ENCODE measurements around the gene POC1B. TPM values are rescaled to one million over a fixed set of nuclear protein-coding genes. Genes with fewer than 3 reads are reported as not detected.

POC1B gene
- total RNA-seq, 1 donor from 2014 or later = 22.7 TPM

DNA sequence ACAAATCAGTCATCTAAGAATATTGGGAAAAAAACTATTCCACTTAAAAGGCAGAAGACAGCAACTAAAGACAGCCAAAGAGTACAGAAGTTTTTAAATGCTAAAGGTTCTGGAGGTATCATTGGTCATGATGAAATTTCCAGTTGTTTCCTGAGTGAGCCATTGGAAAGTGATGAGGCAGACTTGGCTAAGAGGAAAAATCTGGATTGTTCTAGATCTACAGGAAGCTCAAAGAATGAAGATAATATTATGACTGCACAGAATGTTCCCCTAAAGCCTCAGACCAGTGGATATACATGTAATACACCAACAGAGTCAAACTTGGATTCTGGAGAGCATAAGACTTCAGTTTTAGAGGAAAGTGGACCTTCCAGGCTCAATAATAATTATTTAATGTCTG, 24.1 kb downstream of the POC1B start:
- TF ChIP-seq, protein P1, sequence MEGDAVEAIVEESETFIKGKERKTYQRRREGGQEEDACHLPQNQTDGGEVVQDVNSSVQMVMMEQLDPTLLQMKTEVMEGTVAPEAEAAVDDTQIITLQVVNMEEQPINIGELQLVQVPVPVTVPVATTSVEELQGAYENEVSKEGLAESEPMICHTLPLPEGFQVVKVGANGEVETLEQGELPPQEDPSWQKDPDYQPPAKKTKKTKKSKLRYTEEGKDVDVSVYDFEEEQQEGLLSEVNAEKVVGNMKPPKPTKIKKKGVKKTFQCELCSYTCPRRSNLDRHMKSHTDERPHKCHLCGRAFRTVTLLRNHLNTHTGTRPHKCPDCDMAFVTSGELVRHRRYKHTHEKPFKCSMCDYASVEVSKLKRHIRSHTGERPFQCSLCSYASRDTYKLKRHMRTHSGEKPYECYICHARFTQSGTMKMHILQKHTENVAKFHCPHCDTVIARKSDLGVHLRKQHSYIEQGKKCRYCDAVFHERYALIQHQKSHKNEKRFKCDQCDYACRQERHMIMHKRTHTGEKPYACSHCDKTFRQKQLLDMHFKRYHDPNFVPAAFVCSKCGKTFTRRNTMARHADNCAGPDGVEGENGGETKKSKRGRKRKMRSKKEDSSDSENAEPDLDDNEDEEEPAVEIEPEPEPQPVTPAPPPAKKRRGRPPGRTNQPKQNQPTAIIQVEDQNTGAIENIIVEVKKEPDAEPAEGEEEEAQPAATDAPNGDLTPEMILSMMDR (IDR thresholded peaks at IDR 0.05; ENCODE audit: unreplicated experiment) = no peak
- peaks cover 4% of the 10 kb centered on the region for H3K36me3 Mint-ChIP-seq (ENCODE audit: low read depth, unreplicated experiment)
- no peaks in the 10 kb centered on the region for H3K9me3 Mint-ChIP-seq (ENCODE audit: unreplicated experiment)
- no peak overlapping the region for H3K4me3 Mint-ChIP-seq (ENCODE audit: unreplicated experiment)
- no peaks in the 10 kb centered on the region for H3K27me3 Mint-ChIP-seq (ENCODE audit: unreplicated experiment)
- peaks cover 7% of the 10 kb centered on the region for H3K4me1 Mint-ChIP-seq (ENCODE audit: unreplicated experiment)
- H3K27ac Mint-ChIP-seq (ENCODE audit: unreplicated experiment) = no peak overlapping the region
- DNase-seq (ENCODE audit: low spot score) = no peak

DNA sequence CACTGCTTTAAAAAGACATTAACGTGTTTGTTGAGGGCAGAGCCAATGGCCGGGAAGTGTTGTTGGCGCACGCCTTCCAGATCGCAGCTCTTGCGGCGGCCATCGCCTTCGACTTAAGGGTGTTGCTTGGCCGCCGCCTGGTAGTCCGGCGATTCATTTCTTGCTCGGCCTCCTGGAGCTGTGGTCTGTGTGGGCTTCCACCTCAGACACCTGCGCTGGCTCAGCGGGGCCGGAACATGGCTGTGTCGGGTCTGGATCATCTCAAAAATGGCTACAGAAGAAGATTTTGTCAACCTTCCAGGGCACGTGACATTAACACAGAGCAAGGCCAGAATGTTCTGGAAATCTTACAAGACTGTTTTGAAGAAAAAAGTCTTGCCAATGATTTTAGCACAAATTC, 26.0 kb downstream of the POC1B start:
- H3K4me3 Mint-ChIP-seq (ENCODE audit: unreplicated experiment) = peak overlapping the region; percentile 21
- no peak for DNase-seq (ENCODE audit: low spot score)
- peaks cover 11% of the 10 kb centered on the region for H3K36me3 Mint-ChIP-seq (ENCODE audit: low read depth, unreplicated experiment)
- H3K4me1 Mint-ChIP-seq (ENCODE audit: unreplicated experiment) = no peaks in the 10 kb centered on the region
- TF ChIP-seq, protein P1 (IDR thresholded peaks at IDR 0.05; ENCODE audit: unreplicated experiment) = no peak
- H3K27ac Mint-ChIP-seq (ENCODE audit: unreplicated experiment) = no peak overlapping the region
- H3K27me3 Mint-ChIP-seq (ENCODE audit: unreplicated experiment) = no peaks in the 10 kb centered on the region
- H3K9me3 Mint-ChIP-seq (ENCODE audit: unreplicated experiment) = no peaks in the 10 kb centered on the region

DNA sequence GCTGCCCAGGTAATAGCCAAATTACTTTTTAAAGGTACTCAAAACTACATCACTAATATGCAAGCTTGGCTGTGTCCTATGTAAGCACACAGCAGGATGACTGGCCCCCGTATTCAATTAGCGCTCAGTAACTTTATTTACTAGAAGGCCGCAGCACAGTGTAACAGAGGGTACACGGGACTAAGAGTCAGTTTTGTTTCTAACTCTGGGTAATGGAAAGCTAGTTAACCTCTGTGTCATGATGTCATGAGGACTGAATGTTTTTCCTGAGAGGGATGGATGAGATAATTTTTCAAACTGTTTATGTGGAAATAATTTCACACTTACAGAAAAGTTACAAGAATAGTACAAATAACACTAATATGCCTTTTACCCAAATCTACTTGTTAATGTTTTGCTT, 28.4 kb downstream of the POC1B start:
- H3K27me3 Mint-ChIP-seq (ENCODE audit: unreplicated experiment) = no peaks in the 10 kb centered on the region

DNA sequence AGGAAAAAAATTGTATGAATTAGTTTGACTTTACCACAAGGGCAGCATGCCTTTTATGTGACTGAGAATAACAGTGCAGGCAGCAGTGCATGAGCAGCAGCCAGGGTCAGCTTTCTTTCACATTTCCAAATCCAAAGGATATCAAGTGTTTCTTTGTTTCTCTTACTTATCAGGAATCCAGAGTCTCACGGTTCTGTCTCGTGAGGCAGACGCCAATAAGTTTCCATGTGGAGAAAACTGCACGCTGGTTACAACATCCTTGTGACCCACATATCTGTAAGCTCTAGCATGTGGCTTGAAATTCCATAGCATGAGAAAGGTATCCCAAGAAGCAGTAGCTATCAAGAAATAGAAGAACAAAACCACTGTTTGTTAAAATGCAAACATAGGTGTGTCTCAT, 28.8 kb downstream of the POC1B start:
- Mint-ChIP-seq H3K9me3 (ENCODE audit: unreplicated experiment) (no peaks in the 10 kb centered on the region), H3K4me3 (ENCODE audit: unreplicated experiment) (no peak overlapping the region), H3K4me1 (ENCODE audit: unreplicated experiment) (peaks cover 15% of the 10 kb centered on the region), H3K27ac (ENCODE audit: unreplicated experiment) (no peak overlapping the region), H3K27me3 (ENCODE audit: unreplicated experiment) (no peaks in the 10 kb centered on the region), H3K36me3 (ENCODE audit: low read depth, unreplicated experiment) (peaks cover 11% of the 10 kb centered on the region)
- TF ChIP-seq, protein P1 (IDR thresholded peaks at IDR 0.05; ENCODE audit: unreplicated experiment) = no peak
- no peak for DNase-seq (ENCODE audit: low spot score)

More for the DNA sequence above, 28.4 kb downstream of the POC1B start:
- no peak for DNase-seq (ENCODE audit: low spot score)
- Mint-ChIP-seq H3K9me3 (ENCODE audit: unreplicated experiment) (no peaks in the 10 kb centered on the region), H3K27ac (ENCODE audit: unreplicated experiment) (no peak overlapping the region), H3K4me1 (ENCODE audit: unreplicated experiment) (peaks cover 15% of the 10 kb centered on the region), H3K4me3 (ENCODE audit: unreplicated experiment) (no peak overlapping the region), H3K36me3 (ENCODE audit: low read depth, unreplicated experiment) (peaks cover 11% of the 10 kb centered on the region)
- TF ChIP-seq, protein P1 (IDR thresholded peaks at IDR 0.05; ENCODE audit: unreplicated experiment) = no peak

DNA sequence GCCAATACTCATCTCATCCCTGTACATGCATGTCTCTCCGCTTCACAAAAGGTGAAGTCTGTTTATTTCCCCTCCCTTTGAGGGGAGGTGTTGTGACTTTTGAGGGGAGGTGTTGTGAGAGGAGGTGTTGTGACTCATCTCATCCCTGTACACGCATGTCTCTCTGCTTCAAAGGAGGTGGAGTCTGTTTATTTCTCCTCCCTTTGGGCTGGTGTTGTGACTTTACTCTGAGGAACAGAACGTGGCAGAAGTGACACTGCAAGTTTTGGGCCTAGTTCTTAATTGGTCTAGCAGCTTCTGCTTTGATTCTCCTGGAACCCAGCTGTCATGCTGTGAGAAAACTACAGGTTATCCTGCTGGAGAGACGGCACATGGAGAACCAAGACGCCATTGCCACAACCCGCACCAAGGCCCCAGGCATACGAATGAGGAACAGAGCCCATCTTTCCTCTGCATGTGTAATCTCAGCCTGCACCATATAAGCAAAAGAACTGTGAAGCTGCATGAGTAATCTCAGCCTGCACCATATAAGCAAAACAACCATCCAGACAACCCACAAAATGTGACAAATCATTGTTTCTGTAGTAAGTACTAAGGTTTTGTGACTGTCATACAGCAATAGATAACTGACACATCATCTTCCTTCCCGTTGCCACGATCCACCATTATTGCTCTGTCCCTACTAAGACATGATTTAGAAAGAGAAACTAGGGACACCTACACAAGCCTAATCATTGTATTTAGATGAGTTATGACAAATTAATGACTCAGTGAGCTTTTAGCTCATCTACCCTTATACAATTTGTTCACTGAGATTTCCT, 31.2 kb downstream of the POC1B start:
- no peaks in the 10 kb centered on the region for H3K9me3 Mint-ChIP-seq (ENCODE audit: unreplicated experiment)
- H3K4me3 Mint-ChIP-seq (ENCODE audit: unreplicated experiment) = no peak overlapping the region
- H3K27ac Mint-ChIP-seq (ENCODE audit: unreplicated experiment) = no peak overlapping the region
- DNase-seq (ENCODE audit: low spot score) = no peak
- peaks cover 15% of the 10 kb centered on the region for H3K4me1 Mint-ChIP-seq (ENCODE audit: unreplicated experiment)
- no peaks in the 10 kb centered on the region for H3K27me3 Mint-ChIP-seq (ENCODE audit: unreplicated experiment)
- TF ChIP-seq, protein P1 (IDR thresholded peaks at IDR 0.05; ENCODE audit: unreplicated experiment) = no peak
- H3K36me3 Mint-ChIP-seq (ENCODE audit: low read depth, unreplicated experiment) = peaks cover 11% of the 10 kb centered on the region

Measured in endothelial cell (in vitro differentiated cells).